GM12864 (cell line): ENCODE results near the gene ITFG1.
"Not testable (repeated sequence)": the region's sequence is repeated elsewhere in the genome, so short reads cannot be mapped to it uniquely, and the experiment has no call there.

Source experiments
- DNase-seq: peaks from one replicate; pipeline ENCODE4 v3.0.0-alpha.2; 2011; ENCODE audit warnings: low read depth
- H3K4me3 ChIP-seq: 2 replicates; pipeline ENCODE4 v1.5.1; 2011; ENCODE audit warnings: mild to moderate bottlenecking, low read depth, low read length, control low read depth
- CTCF ChIP-seq: IDR thresholded peaks from 2 replicates; pipeline ENCODE4 v1.5.1; 2011; ENCODE audit warnings: low read depth, mild to moderate bottlenecking, moderate library complexity, low read length, control low read depth, inconsistent platforms; ENCODE audit errors: missing control alignments

ITFG1 gene

DNA sequence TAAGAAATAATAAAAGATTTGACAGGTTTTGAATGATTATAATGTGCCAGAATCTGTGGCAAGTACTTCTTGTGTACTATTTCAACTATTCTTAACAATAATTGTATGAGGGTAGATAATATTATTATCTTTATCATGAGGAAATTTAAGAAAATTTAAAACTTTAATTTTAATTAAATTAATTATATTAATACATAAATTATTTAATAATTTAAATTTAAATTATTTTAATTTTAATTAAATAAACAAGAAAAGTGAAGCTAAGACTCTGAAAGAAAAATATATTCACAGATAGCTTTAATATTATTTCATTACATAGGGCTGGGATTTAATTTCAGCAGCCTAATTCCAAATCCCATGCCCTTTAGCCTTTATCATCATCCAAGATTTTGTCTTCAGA lies 285.7 kb downstream of the ITFG1 start:
- no peak for DNase-seq
- no peak for TF ChIP-seq CTCF
- no peak overlapping the region for H3K4me3 ChIP-seq

- no peak for TF ChIP-seq CTCF
- no peak overlapping the region for H3K4me3 ChIP-seq
- no peak for DNase-seq
Measured at GRCh38 chr16:47162670-47163420, 298.0 kb downstream of the ITFG1 start.

- TF ChIP-seq CTCF: no peak
- no peak overlapping the region for H3K4me3 ChIP-seq
- DNase-seq: no peak
Measured at GRCh38 chr16:47161464-47161863, 299.4 kb downstream of the ITFG1 start.

- TF ChIP-seq CTCF: no peak
- no peak for DNase-seq
- H3K4me3 ChIP-seq: no peak overlapping the region
Measured at GRCh38 chr16:47160422-47160821, 300.4 kb downstream of the ITFG1 start.

DNA sequence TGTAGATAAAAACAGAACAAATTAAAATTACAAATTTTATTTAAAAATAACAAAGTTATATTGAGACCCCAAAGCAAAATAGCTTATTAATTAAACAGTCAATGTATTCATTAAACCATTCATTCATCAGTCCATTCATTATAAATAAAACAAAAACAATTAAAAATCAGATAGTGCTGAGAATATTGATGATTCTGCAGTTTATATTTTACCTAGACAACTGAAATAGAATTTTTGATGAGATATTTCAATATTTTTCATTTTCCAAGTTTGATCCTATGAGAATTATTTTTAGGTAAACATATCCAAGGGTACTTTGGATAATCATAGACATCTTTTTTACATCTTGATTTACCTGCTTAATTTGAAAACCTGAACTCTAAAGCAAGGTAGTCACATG lies 301.9 kb downstream of the ITFG1 start:
- DNase-seq: no peak
- TF ChIP-seq CTCF: no peak
- H3K4me3 ChIP-seq: no peak overlapping the region

DNA sequence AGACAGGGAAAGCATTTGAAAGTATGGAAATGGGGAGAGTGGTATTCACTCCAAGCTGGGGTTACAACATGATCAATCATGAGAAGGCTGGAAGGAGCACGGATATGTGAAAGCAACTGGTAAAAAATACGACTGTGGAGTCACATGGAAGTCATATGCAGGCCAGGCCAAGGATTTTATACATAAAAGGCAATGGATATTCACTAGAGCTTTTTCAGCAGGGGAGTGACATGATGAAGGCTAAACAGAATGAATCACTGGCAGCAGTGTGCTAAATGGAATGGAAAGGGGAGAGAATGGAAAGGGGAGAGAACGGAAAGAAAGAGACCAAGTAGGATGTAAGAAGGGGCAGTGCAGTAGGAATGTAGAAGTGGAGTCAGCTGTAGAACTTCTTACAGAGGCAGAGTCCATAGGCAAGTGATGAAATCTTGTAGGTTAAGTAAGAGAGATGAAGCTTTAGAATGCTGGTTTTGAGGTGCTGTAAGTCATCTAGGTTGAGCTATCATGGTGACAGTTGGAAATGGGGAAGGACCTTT lies 304.1 kb downstream of the ITFG1 start:
- DNase-seq: no peak
- H3K4me3 ChIP-seq: no peak overlapping the region
- no peak for TF ChIP-seq CTCF

DNA sequence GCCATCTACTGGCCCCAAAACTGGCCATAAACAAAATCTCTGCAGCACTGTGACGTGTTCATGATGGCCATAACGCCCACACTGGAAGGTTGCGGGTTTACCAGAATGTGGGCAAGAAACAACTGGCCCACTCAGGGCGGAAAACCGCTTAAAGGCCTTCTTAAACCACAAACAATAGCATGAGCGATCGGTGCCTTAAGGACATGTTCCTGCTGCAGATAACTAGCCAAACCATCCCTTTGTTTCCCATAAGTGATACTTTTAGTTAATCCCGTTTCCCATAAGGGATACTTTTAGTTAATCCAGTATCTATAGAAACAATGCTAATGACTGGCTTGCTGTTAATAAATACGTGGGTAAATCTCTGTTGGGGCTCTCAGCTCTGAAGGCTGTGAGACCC lies 308.4 kb downstream of the ITFG1 start:
- DNase-seq: not testable (repeated sequence)

More for the DNA sequence above, 308.4 kb downstream of the ITFG1 start:
- H3K4me3 ChIP-seq: not testable (repeated sequence)
